MCF 10A (cell line): Measurements from ENCODE around the gene TRAPPC14. TPM values are rescaled to one million over a fixed set of nuclear protein-coding genes. Genes with fewer than 3 reads are reported as not detected.

Experiments used
- BruUV-seq: library from RNA; stranded (reverse); fragments of 400-500 nt; replicated peaks from 2 replicates; lab custom pipeline; 2021; lab: Mats Ljungman, UMichigan
- CTCF ChIA-PET: fragments of 300-600 bp; sonication (Branson Sonifier 250); formaldehyde crosslinking; extraction: SDS; loops from one replicate; lab custom pipeline; 2021; ENCODE audit warnings: antibody characterized with exemption, inconsistent platforms; lab: Yijun Ruan, JAX
- POLR2A ChIA-PET: fragments of 300-600, 350-650 bp; sonication (Branson Sonifier 250); formaldehyde crosslinking; extraction: SDS; loops from one replicate; lab custom pipeline; 2020; ENCODE audit warnings: antibody characterized with exemption, inconsistent platforms; lab: Yijun Ruan, JAX
- DNase-seq: peaks from one replicate; pipeline ENCODE4 v3.0.0-alpha.2; 2018; ENCODE audit not compliant: unreplicated experiment
- H3K27ac Mint-ChIP-seq: one replicate; pipeline ENCODE4 v1.8.0; 2022; ENCODE audit warnings: mild to moderate bottlenecking, low read depth, mixed read lengths; ENCODE audit not compliant: unreplicated experiment
- H3K27me3 Mint-ChIP-seq: one replicate; pipeline ENCODE4 v1.8.0; 2022; ENCODE audit warnings: mixed read lengths; ENCODE audit not compliant: insufficient read depth, unreplicated experiment
- H3K36me3 Mint-ChIP-seq: one replicate; pipeline ENCODE4 v1.8.0; 2022; ENCODE audit warnings: mild to moderate bottlenecking, moderate library complexity, mixed read lengths; ENCODE audit not compliant: insufficient read depth, unreplicated experiment
- H3K4me1 Mint-ChIP-seq: one replicate; pipeline ENCODE4 v1.8.0; 2022; ENCODE audit warnings: mixed read lengths; ENCODE audit not compliant: insufficient read depth, unreplicated experiment
- H3K4me3 Mint-ChIP-seq: one replicate; pipeline ENCODE4 v1.8.0; 2022; ENCODE audit warnings: mild to moderate bottlenecking, moderate library complexity, mixed read lengths; ENCODE audit not compliant: unreplicated experiment
- H3K9me3 Mint-ChIP-seq: one replicate; pipeline ENCODE4 v1.8.0; 2022; ENCODE audit warnings: mixed read lengths; ENCODE audit not compliant: unreplicated experiment
- CTCF ChIP-seq: fragments of 200-600 bp; IDR thresholded peaks from one replicate; pipeline ENCODE4 v1.8.0; 2022; ENCODE audit warnings: antibody characterized with exemption, mild to moderate bottlenecking; ENCODE audit not compliant: unreplicated experiment
- intact Hi-C: fragments of 100-400 bp; cut with micrococcal nuclease; formaldehyde crosslinking; loops from 2 replicates; pipeline ENCODE4 v1.14.1; 2022
- total RNA-seq: library from RNA; stranded (reverse); gene quantifications from 2 replicates; pipeline ENCODE4 v1.2.3, GENCODE V29; 2022

Gene TRAPPC14
- total RNA-seq, 1 experiment from 2014 or later = 21.7 TPM

- CTCF ChIA-PET = interaction anchor here (0.6 to 3.1 kb wide), 3 partner anchors 26 to 114 kb away, joined by 4 to 10 read pairs (median 5); no protein-coding TSS in a partner anchor
- no peak overlapping the region for H3K4me3 Mint-ChIP-seq
- POLR2A ChIA-PET = interaction anchor here (1.0 to 1.7 kb wide), 3 partner anchors 8 to 261 kb away, joined by 4 to 6 read pairs (median 5); partner anchors contain the start of genes TRAPPC14 and ZCWPW1
Observed at GRCh38 chr7:100166970-100167911, 8.7 kb upstream of the TRAPPC14 start.

GRCh38 chr7:100166317-100166940 lies 7.9 kb upstream of the TRAPPC14 start:
- no TSS peak for BruUV-seq
- H3K9me3 Mint-ChIP-seq = no peaks in the 10 kb centered on the region
- H3K4me1 Mint-ChIP-seq = peaks cover 28% of the 10 kb centered on the region
- ChIA-PET POLR2A (interaction anchor here (1.0 to 1.7 kb wide), 2 partner anchors 106 to 262 kb away, joined by 4 to 5 read pairs; partner anchors contain the start of gene ZCWPW1), CTCF (interaction anchor here (3.1 kb wide), 1 partner anchor 34 kb away, joined by 10 read pairs; no protein-coding TSS in a partner anchor)
- no peaks in the 10 kb centered on the region for H3K36me3 Mint-ChIP-seq
- TF ChIP-seq CTCF = no peak
- no peak for DNase-seq
- peak overlapping the region; percentile 54 for H3K27ac Mint-ChIP-seq
- H3K4me3 Mint-ChIP-seq = no peak overlapping the region
- intact Hi-C loops = no loop called here
- peaks cover 42% of the 10 kb centered on the region for H3K27me3 Mint-ChIP-seq

More at GRCh38 chr7:100166970-100167911, 8.7 kb upstream of the TRAPPC14 start:
- Mint-ChIP-seq H3K27me3 (peaks cover 42% of the 10 kb centered on the region), H3K36me3 (no peaks in the 10 kb centered on the region), H3K9me3 (no peaks in the 10 kb centered on the region), H3K4me1 (peaks cover 28% of the 10 kb centered on the region), H3K27ac (peak overlapping the region; percentile 54)
- no peak for DNase-seq
- intact Hi-C loops = no loop called here
- TF ChIP-seq CTCF = no peak
- no TSS peak for BruUV-seq

- no peak overlapping the region for H3K27ac Mint-ChIP-seq
- DNase-seq = no peak
- peaks cover 5% of the 10 kb centered on the region for H3K36me3 Mint-ChIP-seq
- H3K4me1 Mint-ChIP-seq = peaks cover 21% of the 10 kb centered on the region
- POLR2A ChIA-PET = interaction anchor here (0.7 to 1.7 kb wide), 4 partner anchors 8 to 89 kb away, joined by 3 to 11 read pairs (median 4); partner anchors contain the start of gene LAMTOR4
- no peaks in the 10 kb centered on the region for H3K9me3 Mint-ChIP-seq
- CTCF ChIA-PET = interaction anchor here (1.2 to 3.1 kb wide), 2 partner anchors 31 to 54 kb away, joined by 3 to 10 read pairs; no protein-coding TSS in a partner anchor
- H3K27me3 Mint-ChIP-seq = peaks cover 28% of the 10 kb centered on the region
- TF ChIP-seq CTCF = no peak
- intact Hi-C loops = no loop called here
- no TSS peak for BruUV-seq
- H3K4me3 Mint-ChIP-seq = no peak overlapping the region
Observed at GRCh38 chr7:100163871-100164270, 5.3 kb upstream of the TRAPPC14 start.
